HepG2 (cell line): Measurements from ENCODE around the gene ZNF440. TPM values are rescaled to one million over a fixed set of nuclear protein-coding genes. Genes with fewer than 3 reads are reported as not detected.

ENCODE experiments used
- BRD4 ChIP-seq: sonication (generic); formaldehyde crosslinking; IDR thresholded peaks from 2 replicates; pipeline ENCODE4 v1.4.0; 2020; ENCODE audit warnings: missing genetic modification reagents
- GABPA ChIP-seq, 2 experiments: IDR thresholded peaks; 2 replicates each; pipeline ENCODE4 v1.6.1; 2011 to 2016; ENCODE audit warnings: low read depth in 2 of 2, low read length in 1 of 2, missing biosample characterization in 1 of 2, missing genetic modification characterization in 1 of 2
- ISL2 ChIP-seq: sonication (generic); formaldehyde crosslinking; IDR thresholded peaks from 2 replicates; pipeline ENCODE4 v1.5.0; 2020; ENCODE audit warnings: missing genetic modification reagents
- NFYB ChIP-seq: sonication (generic); formaldehyde crosslinking; IDR thresholded peaks from 2 replicates; pipeline ENCODE4 v1.4.0; 2020; ENCODE audit warnings: missing genetic modification reagents
- SP1 ChIP-seq, 2 experiments: fragments of 450-650 bp in 1 of 2; sonication (generic) in 1 of 2; formaldehyde crosslinking in 1 of 2; IDR thresholded peaks; 2 replicates each; pipeline versions ENCODE4 v1.4.0 to v1.6.1; 2016 to 2020; ENCODE audit warnings: missing genetic modification reagents in 1 of 2
- ZBTB42 ChIP-seq: sonication (generic); formaldehyde crosslinking; IDR thresholded peaks from 2 replicates; pipeline ENCODE4 v1.5.0; 2020; ENCODE audit warnings: mild to moderate bottlenecking, missing genetic modification reagents
- ZMYM2 ChIP-seq: sonication (generic); formaldehyde crosslinking; IDR thresholded peaks from 2 replicates; pipeline ENCODE4 v1.8.0; 2022; ENCODE audit warnings: mild to moderate bottlenecking, missing genetic modification reagents
- ZNF430 ChIP-seq: sonication (generic); formaldehyde crosslinking; IDR thresholded peaks from 2 replicates; pipeline ENCODE4 v1.9.0; 2021; ENCODE audit warnings: mild to moderate bottlenecking, missing genetic modification reagents
- ZNF619 ChIP-seq: sonication (generic); formaldehyde crosslinking; IDR thresholded peaks from 2 replicates; pipeline ENCODE4 v1.4.0; 2020; ENCODE audit warnings: mild to moderate bottlenecking, missing genetic modification reagents
- ZNF709 ChIP-seq: sonication (generic); formaldehyde crosslinking; IDR thresholded peaks from 2 replicates; pipeline ENCODE4 v1.5.0; 2020; ENCODE audit warnings: mild to moderate bottlenecking, missing genetic modification reagents
- ZNF777 ChIP-seq: sonication (generic); formaldehyde crosslinking; IDR thresholded peaks from 2 replicates; pipeline ENCODE4 v1.4.0; 2020; ENCODE audit warnings: missing genetic modification reagents
- polyA plus RNA-seq, 8 experiments: library from polyadenylated mRNA; depleted of rRNA in 3 of 8; stranded (reverse) in 7 of 8; unstranded in 1 of 8; fragments of >200 nt; fragmentation: Illumina TruSeq in 4 of 8; extraction: Trizol in 4 of 8; gene quantifications; 2 replicates each; pipeline versions ENCODE4 v1.2.1 to v1.2.3, GENCODE V29; 2011 to 2016; ENCODE audit warnings: low read depth in 4 of 8, missing spikeins in 1 of 8, mixed read lengths in 1 of 8; ENCODE audit not compliant: insufficient read depth in 1 of 8
- total RNA-seq, 5 experiments: library from RNA; depleted of rRNA; stranded (reverse); fragments of >200 nt; fragmentation: Illumina TruSeq; extraction: Trizol; gene quantifications; 2 replicates each; pipeline ENCODE4 v1.2.3, GENCODE V29; 2016; ENCODE audit warnings: low read depth in 1 of 5
- TF ChIP-seq, protein P1 (sequence below): sonication (generic); formaldehyde crosslinking; IDR thresholded peaks from 2 replicates; pipeline ENCODE4 v1.4.0; 2020; ENCODE audit warnings: missing genetic modification reagents, mild to moderate bottlenecking, borderline replicate concordance
- TF ChIP-seq, protein P2 (sequence below): sonication (generic); formaldehyde crosslinking; IDR thresholded peaks from 2 replicates; pipeline ENCODE4 v1.5.0; 2020; ENCODE audit warnings: missing genetic modification reagents
- TF ChIP-seq, protein P3 (sequence below): sonication (generic); formaldehyde crosslinking; IDR thresholded peaks from 2 replicates; pipeline ENCODE4 v1.5.0; 2020; ENCODE audit warnings: mild to moderate bottlenecking, missing genetic modification reagents, borderline replicate concordance
- TF ChIP-seq, protein P4 (sequence below): sonication (generic); formaldehyde crosslinking; IDR thresholded peaks from 2 replicates; pipeline ENCODE4 v1.4.0; 2020; ENCODE audit warnings: missing genetic modification reagents
- TF ChIP-seq, protein P5 (sequence below): sonication (generic); formaldehyde crosslinking; IDR thresholded peaks from 2 replicates; pipeline ENCODE4 v1.9.0; 2022; ENCODE audit warnings: missing genetic modification reagents, mild to moderate bottlenecking, borderline replicate concordance
- TF ChIP-seq, protein P6 (sequence below): IDR thresholded peaks from 2 replicates; pipeline ENCODE4 v1.6.1; 2016; ENCODE audit warnings: missing compliant biosample characterization, missing genetic modification reagents, borderline replicate concordance

ZNF440 gene
- total and polyA plus RNA-seq, 2 of the 13 experiments (the other 11 are each of a cell fraction or from before 2014, with no cell fraction given), result 2.7 to 12.4 TPM

DNA sequence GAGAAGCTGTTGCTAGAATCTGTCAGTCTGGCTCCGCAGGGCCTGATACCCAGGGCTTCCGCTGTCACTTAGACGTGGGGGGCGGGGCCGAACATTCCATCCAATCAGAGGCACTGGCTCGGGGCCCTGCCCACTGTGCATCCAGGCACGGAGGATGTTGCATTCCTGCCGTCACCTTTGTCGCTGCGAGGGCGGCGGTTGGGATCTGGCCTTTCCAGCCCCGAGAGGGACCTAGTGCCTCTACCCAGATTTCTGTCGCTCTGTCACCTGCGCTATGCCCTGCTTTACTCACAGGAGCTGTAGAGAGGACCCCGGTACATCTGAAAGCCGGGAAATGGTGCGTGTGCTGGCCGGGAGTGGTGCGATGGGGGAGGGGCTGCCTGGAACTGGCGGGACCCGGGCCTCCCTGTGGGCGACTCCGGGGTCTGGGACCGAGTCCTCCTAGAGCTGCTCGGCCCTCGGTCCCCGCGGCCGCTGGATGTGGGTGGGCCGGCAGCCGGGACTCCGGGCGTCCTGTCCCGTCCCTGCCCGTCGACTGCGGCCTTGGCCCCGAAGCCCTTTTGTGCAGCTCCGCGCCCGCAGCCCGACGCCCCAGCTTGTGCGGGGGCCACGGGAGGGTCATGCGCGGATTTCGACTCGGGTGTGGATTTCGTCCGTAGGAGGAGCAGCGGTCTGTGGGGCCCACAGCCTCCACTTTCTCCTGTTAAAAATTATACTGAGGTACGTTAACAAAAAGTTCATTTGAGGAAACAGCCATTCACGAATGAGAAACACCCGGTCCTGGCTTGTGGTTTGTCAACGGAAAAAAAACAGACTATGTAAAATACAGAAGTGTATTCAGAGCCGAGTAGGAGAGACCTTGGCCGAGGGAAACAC lies 34.8 kb downstream of the ZNF440 start, which contains the start of gene ZNF439 (continued):
- TF ChIP-seq GABPA (IDR thresholded peaks at IDR 0.05; ENCODE audit: low read depth, low read length), result peak; percentile 12; the same call in 1 of the 2 replicates
- TF ChIP-seq GABPA (CRISPR knock-in tag; IDR thresholded peaks at IDR 0.05; ENCODE audit: low read depth), result peak; percentile 51; the same call in 1 of the 2 replicates
- TF ChIP-seq, protein P1, sequence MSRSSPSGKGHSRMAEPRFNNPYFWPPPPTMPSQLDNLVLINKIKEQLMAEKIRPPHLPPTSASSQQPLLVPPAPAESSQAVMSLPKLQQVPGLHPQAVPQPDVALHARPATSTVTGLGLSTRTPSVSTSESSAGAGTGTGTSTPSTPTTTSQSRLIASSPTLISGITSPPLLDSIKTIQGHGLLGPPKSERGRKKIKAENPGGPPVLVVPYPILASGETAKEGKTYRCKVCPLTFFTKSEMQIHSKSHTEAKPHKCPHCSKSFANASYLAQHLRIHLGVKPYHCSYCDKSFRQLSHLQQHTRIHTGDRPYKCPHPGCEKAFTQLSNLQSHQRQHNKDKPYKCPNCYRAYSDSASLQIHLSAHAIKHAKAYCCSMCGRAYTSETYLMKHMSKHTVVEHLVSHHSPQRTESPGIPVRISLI (CRISPR knock-in tag), result peak; percentile 10; the same call in 1 of the 2 replicates
- TF ChIP-seq BRD4 (CRISPR knock-in tag), result no peak
- TF ChIP-seq, protein P2, sequence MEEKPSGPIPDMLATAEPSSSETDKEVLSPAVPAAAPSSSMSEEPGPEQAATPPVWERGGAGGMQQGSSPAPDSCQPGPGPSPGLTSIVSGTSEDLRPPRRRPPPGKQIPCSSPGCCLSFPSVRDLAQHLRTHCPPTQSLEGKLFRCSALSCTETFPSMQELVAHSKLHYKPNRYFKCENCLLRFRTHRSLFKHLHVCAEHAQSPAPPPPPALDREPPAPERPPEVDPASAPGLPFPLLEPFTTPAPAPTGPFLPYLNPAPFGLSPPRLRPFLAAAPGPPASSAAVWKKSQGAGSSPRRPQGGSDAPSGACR (CRISPR knock-in tag), result 0 out of 2 replicates have a peak, but pooled peaks have one; percentile 40
- TF ChIP-seq, protein P3, sequence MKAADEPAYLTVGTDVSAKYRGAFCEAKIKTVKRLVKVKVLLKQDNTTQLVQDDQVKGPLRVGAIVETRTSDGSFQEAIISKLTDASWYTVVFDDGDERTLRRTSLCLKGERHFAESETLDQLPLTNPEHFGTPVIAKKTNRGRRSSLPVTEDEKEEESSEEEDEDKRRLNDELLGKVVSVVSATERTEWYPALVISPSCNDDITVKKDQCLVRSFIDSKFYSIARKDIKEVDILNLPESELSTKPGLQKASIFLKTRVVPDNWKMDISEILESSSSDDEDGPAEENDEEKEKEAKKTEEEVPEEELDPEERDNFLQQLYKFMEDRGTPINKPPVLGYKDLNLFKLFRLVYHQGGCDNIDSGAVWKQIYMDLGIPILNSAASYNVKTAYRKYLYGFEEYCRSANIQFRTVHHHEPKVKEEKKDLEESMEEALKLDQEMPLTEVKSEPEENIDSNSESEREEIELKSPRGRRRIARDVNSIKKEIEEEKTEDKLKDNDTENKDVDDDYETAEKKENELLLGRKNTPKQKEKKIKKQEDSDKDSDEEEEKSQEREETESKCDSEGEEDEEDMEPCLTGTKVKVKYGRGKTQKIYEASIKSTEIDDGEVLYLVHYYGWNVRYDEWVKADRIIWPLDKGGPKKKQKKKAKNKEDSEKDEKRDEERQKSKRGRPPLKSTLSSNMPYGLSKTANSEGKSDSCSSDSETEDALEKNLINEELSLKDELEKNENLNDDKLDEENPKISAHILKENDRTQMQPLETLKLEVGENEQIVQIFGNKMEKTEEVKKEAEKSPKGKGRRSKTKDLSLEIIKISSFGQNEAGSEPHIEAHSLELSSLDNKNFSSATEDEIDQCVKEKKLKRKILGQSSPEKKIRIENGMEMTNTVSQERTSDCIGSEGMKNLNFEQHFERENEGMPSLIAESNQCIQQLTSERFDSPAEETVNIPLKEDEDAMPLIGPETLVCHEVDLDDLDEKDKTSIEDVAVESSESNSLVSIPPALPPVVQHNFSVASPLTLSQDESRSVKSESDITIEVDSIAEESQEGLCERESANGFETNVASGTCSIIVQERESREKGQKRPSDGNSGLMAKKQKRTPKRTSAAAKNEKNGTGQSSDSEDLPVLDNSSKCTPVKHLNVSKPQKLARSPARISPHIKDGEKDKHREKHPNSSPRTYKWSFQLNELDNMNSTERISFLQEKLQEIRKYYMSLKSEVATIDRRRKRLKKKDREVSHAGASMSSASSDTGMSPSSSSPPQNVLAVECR (CRISPR knock-in tag), result peak; percentile 83; the same call in 1 of the 2 replicates
- peak; percentile 87 for TF ChIP-seq ZNF777 (CRISPR knock-in tag)
- TF ChIP-seq ZBTB42, result 0 out of 2 replicates have a peak, but pooled peaks have one; percentile 49
- 0 out of 2 replicates have a peak, but pooled peaks have one; percentile 23 for TF ChIP-seq ZNF619 (CRISPR knock-in tag)
- no peak for TF ChIP-seq ISL2 (CRISPR knock-in tag)
- peak; percentile 74 for TF ChIP-seq ZNF430
- TF ChIP-seq, protein P4, sequence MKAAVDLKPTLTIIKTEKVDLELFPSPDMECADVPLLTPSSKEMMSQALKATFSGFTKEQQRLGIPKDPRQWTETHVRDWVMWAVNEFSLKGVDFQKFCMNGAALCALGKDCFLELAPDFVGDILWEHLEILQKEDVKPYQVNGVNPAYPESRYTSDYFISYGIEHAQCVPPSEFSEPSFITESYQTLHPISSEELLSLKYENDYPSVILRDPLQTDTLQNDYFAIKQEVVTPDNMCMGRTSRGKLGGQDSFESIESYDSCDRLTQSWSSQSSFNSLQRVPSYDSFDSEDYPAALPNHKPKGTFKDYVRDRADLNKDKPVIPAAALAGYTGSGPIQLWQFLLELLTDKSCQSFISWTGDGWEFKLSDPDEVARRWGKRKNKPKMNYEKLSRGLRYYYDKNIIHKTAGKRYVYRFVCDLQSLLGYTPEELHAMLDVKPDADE, result no peak
- TF ChIP-seq, protein P5, sequence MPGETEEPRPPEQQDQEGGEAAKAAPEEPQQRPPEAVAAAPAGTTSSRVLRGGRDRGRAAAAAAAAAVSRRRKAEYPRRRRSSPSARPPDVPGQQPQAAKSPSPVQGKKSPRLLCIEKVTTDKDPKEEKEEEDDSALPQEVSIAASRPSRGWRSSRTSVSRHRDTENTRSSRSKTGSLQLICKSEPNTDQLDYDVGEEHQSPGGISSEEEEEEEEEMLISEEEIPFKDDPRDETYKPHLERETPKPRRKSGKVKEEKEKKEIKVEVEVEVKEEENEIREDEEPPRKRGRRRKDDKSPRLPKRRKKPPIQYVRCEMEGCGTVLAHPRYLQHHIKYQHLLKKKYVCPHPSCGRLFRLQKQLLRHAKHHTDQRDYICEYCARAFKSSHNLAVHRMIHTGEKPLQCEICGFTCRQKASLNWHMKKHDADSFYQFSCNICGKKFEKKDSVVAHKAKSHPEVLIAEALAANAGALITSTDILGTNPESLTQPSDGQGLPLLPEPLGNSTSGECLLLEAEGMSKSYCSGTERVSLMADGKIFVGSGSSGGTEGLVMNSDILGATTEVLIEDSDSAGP (CRISPR knock-in tag), result peak; percentile 61; the same call in 1 of the 2 replicates
- no peak for TF ChIP-seq ZMYM2 (CRISPR knock-in tag)
- peak; percentile 90 for TF ChIP-seq NFYB (CRISPR knock-in tag)
- TF ChIP-seq, protein P6, sequence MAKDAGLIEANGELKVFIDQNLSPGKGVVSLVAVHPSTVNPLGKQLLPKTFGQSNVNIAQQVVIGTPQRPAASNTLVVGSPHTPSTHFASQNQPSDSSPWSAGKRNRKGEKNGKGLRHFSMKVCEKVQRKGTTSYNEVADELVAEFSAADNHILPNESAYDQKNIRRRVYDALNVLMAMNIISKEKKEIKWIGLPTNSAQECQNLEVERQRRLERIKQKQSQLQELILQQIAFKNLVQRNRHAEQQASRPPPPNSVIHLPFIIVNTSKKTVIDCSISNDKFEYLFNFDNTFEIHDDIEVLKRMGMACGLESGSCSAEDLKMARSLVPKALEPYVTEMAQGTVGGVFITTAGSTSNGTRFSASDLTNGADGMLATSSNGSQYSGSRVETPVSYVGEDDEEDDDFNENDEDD (CRISPR knock-in tag), result peak; percentile 68; the same call in 1 of the 2 replicates
- TF ChIP-seq ZNF709 (CRISPR knock-in tag), result peak; percentile 84
- TF ChIP-seq SP1 (IDR thresholded peaks at IDR 0.05), result no peak
- TF ChIP-seq SP1 (CRISPR knock-in tag; IDR thresholded peaks at IDR 0.05), result peak; percentile 85
